ENCODE data around the gene FOXE3.

FOXE3 gene

GRCh38 chr1:47436979-47437446 is 20.9 kb downstream of the FOXE3 start:
- TF ChIP-seq EZH2phosphoT487 (IDR thresholded peaks at IDR 0.05; ENCODE audit: low read length), result no peak
- no peak for TF ChIP-seq EZH2 (optimal IDR thresholded peaks at IDR 0.05; ENCODE audit: low read depth, low read length)
- no peak for TF ChIP-seq CTCF (IDR thresholded peaks at IDR 0.05; ENCODE audit: low read length)
- Histone ChIP-seq H3F3A (ENCODE audit: insufficient read depth, low read length) (no peaks in the 10 kb centered on the region), H3K4me1 (ENCODE audit: low read length) (peaks cover 6% of the 10 kb centered on the region; the same call in 1 of the 2 replicates), H3K9me3 (replicated peaks; ENCODE audit: insufficient read depth, low read length) (no peaks in the 10 kb centered on the region), H2AFZ (ENCODE audit: low read length) (peak overlapping the region; percentile 95), H3K79me2 (ENCODE audit: low read length) (peaks cover 28% of the 10 kb centered on the region), H3K27ac (ENCODE audit: low read length) (peak overlapping the region; percentile 85; the same call in 1 of the 2 replicates), H3K36me3 (replicated peaks; ENCODE audit: insufficient read depth, low read length) (no peaks in the 10 kb centered on the region), H3K4me3 (ENCODE audit: low read length) (peak overlapping the region; percentile 92), H3K27me3 (replicated peaks; ENCODE audit: insufficient read depth, low read length) (no peaks in the 10 kb centered on the region), H4K20me1 (ENCODE audit: insufficient read depth, low read length) (no peaks in the 10 kb centered on the region; the same call in 1 of the 2 replicates), H3K9ac (ENCODE audit: low read length) (peak overlapping the region; percentile 70), H3K4me2 (ENCODE audit: low read depth, low read length) (peak overlapping the region; percentile 72), H3K9me2 (replicated peaks; ENCODE audit: insufficient read depth, low read length) (no peaks in the 10 kb centered on the region)
- no peak for DNase-seq

- H4K20me1 ChIP-seq (ENCODE audit: insufficient read depth, low read length), result no peaks in the 10 kb centered on the region; the same call in 1 of the 2 replicates
- peak within 1 kb of the TSS; percentile 85; the same call in 1 of the 2 replicates for H3K27ac ChIP-seq (ENCODE audit: low read length)
- peaks cover under 1% of the 10 kb centered on the region; the same call in 1 of the 2 replicates for H3K27me3 ChIP-seq (replicated peaks; ENCODE audit: insufficient read depth, low read length)
- DNase-seq, result peak; percentile 92
- H3K79me2 ChIP-seq (ENCODE audit: low read length), result peaks cover 28% of the 10 kb centered on the region
- H3K9me2 ChIP-seq (replicated peaks; ENCODE audit: insufficient read depth, low read length), result no peaks in the 10 kb centered on the region
- peaks cover 6% of the 10 kb centered on the region; the same call in 1 of the 2 replicates for H3K4me1 ChIP-seq (ENCODE audit: low read length)
- peak within 1 kb of the TSS; percentile 95 for H2AFZ ChIP-seq (ENCODE audit: low read length)
- H3K9ac ChIP-seq (ENCODE audit: low read length), result peak within 1 kb of the TSS; percentile 70
- H3F3A ChIP-seq (ENCODE audit: insufficient read depth, low read length), result no peaks in the 10 kb centered on the region
- peak within 1 kb of the TSS; percentile 88 for H3K4me2 ChIP-seq (ENCODE audit: low read depth, low read length)
- H3K4me3 ChIP-seq (ENCODE audit: low read length), result peak within 1 kb of the TSS; percentile 92
- TF ChIP-seq CTCF (IDR thresholded peaks at IDR 0.05; ENCODE audit: low read length) (peak; percentile 74), EZH2 (optimal IDR thresholded peaks at IDR 0.05; ENCODE audit: low read depth, low read length) (no peak)
- H3K36me3 ChIP-seq (replicated peaks; ENCODE audit: insufficient read depth, low read length), result no peaks in the 10 kb centered on the region
- no peaks in the 10 kb centered on the region for H3K9me3 ChIP-seq (replicated peaks; ENCODE audit: insufficient read depth, low read length)
Measured at GRCh38 chr1:47437447-47438164, 21.5 kb downstream of the FOXE3 start, which contains the start of gene FOXD2. Gene FOXD2, plus strand, starts transcription at chr1:47438044. Its CDS starts 92 bp downstream, at chr1:47438136.

GRCh38 chr1:47438165-47439016 is 22.3 kb downstream of the FOXE3 start:
- Histone ChIP-seq H3F3A (ENCODE audit: insufficient read depth, low read length) (no peaks in the 10 kb centered on the region), H3K4me2 (ENCODE audit: low read depth, low read length) (peak overlapping the region; percentile 88), H3K9me3 (replicated peaks; ENCODE audit: insufficient read depth, low read length) (no peaks in the 10 kb centered on the region), H3K4me1 (ENCODE audit: low read length) (peaks cover 6% of the 10 kb centered on the region; the same call in 1 of the 2 replicates), H3K36me3 (replicated peaks; ENCODE audit: insufficient read depth, low read length) (no peaks in the 10 kb centered on the region), H2AFZ (ENCODE audit: low read length) (peak overlapping the region; percentile 95), H3K9me2 (replicated peaks; ENCODE audit: insufficient read depth, low read length) (no peaks in the 10 kb centered on the region), H3K9ac (ENCODE audit: low read length) (peak overlapping the region; percentile 70), H3K27ac (ENCODE audit: low read length) (no peak overlapping the region; the same call in 1 of the 2 replicates), H4K20me1 (ENCODE audit: insufficient read depth, low read length) (no peaks in the 10 kb centered on the region; the same call in 1 of the 2 replicates), H3K27me3 (replicated peaks; ENCODE audit: insufficient read depth, low read length) (peaks cover 7% of the 10 kb centered on the region; the same call in 1 of the 2 replicates), H3K79me2 (ENCODE audit: low read length) (peaks cover 28% of the 10 kb centered on the region), H3K4me3 (ENCODE audit: low read length) (peak overlapping the region; percentile 92)
- no peak for DNase-seq
- TF ChIP-seq EZH2phosphoT487 (IDR thresholded peaks at IDR 0.05; ENCODE audit: low read length) (no peak), EZH2 (optimal IDR thresholded peaks at IDR 0.05; ENCODE audit: low read depth, low read length) (no peak), CTCF (IDR thresholded peaks at IDR 0.05; ENCODE audit: low read length) (no peak)
